Endothelial cell (in vitro differentiated cells): ENCODE data around the gene ECSIT. TPM values are rescaled to one million over a fixed set of nuclear protein-coding genes. Genes with fewer than 3 reads are reported as not detected.
A peak's percentile ranks its signal among the peaks of the same experiment; 100 is the strongest.

Experiments
- DNase-seq: peaks from one replicate; pipeline ENCODE4 v3.0.0; 2021; ENCODE audit warnings: low spot score
- H3K27ac Mint-ChIP-seq: one replicate; pipeline ENCODE4 v1.8.0; 2021; ENCODE audit warnings: mixed read lengths, inconsistent platforms; ENCODE audit not compliant: unreplicated experiment
- H3K27me3 Mint-ChIP-seq: one replicate; pipeline ENCODE4 v1.8.0; 2021; ENCODE audit warnings: mild to moderate bottlenecking, moderate library complexity, mixed read lengths, inconsistent platforms; ENCODE audit not compliant: unreplicated experiment
- H3K36me3 Mint-ChIP-seq: one replicate; pipeline ENCODE4 v1.8.0; 2021; ENCODE audit warnings: mild to moderate bottlenecking, low read depth, mixed read lengths, inconsistent platforms; ENCODE audit not compliant: unreplicated experiment
- H3K4me1 Mint-ChIP-seq: one replicate; pipeline ENCODE4 v1.8.0; 2021; ENCODE audit warnings: mild to moderate bottlenecking, mixed read lengths, inconsistent platforms; ENCODE audit not compliant: unreplicated experiment
- H3K4me3 Mint-ChIP-seq: one replicate; pipeline ENCODE4 v1.8.0; 2021; ENCODE audit warnings: mild to moderate bottlenecking, mixed read lengths, inconsistent platforms; ENCODE audit not compliant: unreplicated experiment
- H3K9me3 Mint-ChIP-seq: one replicate; pipeline ENCODE4 v1.8.0; 2021; ENCODE audit warnings: mixed read lengths, inconsistent platforms; ENCODE audit not compliant: unreplicated experiment
- total RNA-seq: library from RNA; stranded (reverse); fragmentation: NEBNext Ultra II Directional; extraction: Animal tissue kit (Norgen Biotek cat#: 25700); gene quantifications from one replicate; pipeline ENCODE4 v1.2.1, GENCODE V29; 2021; ENCODE audit not compliant: unreplicated experiment
- TF ChIP-seq, protein P1 (sequence below): fragments of 200-600 bp; sonication (generic); IDR thresholded peaks from one replicate; pipeline ENCODE4 v1.5.0; 2021; ENCODE audit warnings: antibody characterized with exemption; ENCODE audit not compliant: unreplicated experiment

The ECSIT gene
- total RNA-seq, 1 donor from 2014 or later = 16.7 TPM

DNA sequence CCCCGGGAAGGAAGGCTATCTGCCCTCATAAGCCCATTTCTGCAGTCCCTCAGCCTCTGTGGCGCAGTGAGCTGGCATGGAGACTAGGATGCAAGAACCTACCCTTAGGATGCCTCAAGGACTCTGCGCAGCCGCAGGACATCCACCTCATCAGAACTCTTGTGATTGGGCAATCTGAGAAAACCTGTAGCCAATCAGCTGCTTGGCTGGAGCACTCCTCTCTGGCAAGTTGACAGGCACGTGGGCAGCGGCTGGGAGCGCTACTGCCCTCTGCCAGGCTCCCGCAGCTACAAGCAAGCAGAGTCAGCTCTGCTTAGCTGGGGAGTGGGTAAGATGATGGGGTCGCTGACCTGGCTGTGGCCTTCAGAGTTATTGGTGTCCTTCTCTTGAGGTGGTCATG, 1.5 kb upstream of the ECSIT start:
- Mint-ChIP-seq H3K36me3 (no peaks in the 10 kb centered on the region), H3K27ac (no peak overlapping the region), H3K9me3 (no peaks in the 10 kb centered on the region), H3K27me3 (peaks cover 5% of the 10 kb centered on the region), H3K4me3 (no peak overlapping the region), H3K4me1 (peaks cover 8% of the 10 kb centered on the region)
- peak; percentile 26 for DNase-seq
- TF ChIP-seq, protein P1, sequence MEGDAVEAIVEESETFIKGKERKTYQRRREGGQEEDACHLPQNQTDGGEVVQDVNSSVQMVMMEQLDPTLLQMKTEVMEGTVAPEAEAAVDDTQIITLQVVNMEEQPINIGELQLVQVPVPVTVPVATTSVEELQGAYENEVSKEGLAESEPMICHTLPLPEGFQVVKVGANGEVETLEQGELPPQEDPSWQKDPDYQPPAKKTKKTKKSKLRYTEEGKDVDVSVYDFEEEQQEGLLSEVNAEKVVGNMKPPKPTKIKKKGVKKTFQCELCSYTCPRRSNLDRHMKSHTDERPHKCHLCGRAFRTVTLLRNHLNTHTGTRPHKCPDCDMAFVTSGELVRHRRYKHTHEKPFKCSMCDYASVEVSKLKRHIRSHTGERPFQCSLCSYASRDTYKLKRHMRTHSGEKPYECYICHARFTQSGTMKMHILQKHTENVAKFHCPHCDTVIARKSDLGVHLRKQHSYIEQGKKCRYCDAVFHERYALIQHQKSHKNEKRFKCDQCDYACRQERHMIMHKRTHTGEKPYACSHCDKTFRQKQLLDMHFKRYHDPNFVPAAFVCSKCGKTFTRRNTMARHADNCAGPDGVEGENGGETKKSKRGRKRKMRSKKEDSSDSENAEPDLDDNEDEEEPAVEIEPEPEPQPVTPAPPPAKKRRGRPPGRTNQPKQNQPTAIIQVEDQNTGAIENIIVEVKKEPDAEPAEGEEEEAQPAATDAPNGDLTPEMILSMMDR = no peak

DNA sequence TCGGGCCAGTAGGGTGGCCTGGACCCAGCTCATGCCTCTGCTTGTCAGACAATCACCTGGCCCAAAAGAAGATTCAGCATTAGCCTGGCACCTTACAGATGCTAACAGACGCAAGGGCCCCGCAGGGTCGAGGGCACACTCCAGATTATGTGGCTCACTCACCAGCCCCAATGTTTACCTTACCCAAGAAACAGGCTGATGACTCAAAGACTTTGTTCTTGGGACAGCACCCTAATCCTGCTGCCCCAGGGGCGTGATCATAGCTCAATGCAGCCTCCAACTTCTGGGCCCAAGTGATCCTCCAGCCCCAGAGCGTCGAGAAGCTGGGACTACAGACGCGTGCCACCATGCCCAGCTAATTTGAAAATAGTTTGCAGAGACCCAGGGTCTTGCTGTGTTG, 9.8 kb downstream of the ECSIT start:
- no peaks in the 10 kb centered on the region for H3K4me1 Mint-ChIP-seq
- peaks cover 3% of the 10 kb centered on the region for H3K36me3 Mint-ChIP-seq
- no peaks in the 10 kb centered on the region for H3K9me3 Mint-ChIP-seq
- DNase-seq = no peak
- H3K27ac Mint-ChIP-seq = no peak overlapping the region
- H3K4me3 Mint-ChIP-seq = no peak overlapping the region
- TF ChIP-seq, protein P1 = no peak
- H3K27me3 Mint-ChIP-seq = peaks cover 3% of the 10 kb centered on the region

DNA sequence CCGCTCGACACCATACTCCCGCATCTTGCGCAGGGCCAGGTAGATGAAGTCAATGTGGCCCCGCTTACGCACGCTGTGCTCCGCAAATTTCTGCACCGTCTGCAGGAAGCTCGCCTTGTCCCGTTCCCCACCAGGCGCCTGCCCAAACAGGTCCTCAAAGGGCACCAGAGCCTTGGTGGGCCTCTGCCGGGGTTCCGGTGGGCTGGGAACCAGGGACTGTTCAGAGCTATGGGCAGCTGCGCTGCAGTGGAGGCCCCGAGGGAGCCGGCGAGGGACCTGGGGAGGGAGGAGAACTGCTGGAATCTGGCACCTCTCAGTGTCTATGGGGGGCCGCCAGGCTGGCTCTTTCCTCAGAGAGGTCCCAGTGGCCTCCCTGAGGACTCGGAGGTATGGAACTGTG, 15.0 kb downstream of the ECSIT start:
- TF ChIP-seq, protein P1 = no peak
- Mint-ChIP-seq H3K27ac (no peak overlapping the region), H3K4me3 (no peak overlapping the region), H3K27me3 (no peaks in the 10 kb centered on the region), H3K9me3 (no peaks in the 10 kb centered on the region), H3K4me1 (no peaks in the 10 kb centered on the region), H3K36me3 (peaks cover 12% of the 10 kb centered on the region)
- no peak for DNase-seq

DNA sequence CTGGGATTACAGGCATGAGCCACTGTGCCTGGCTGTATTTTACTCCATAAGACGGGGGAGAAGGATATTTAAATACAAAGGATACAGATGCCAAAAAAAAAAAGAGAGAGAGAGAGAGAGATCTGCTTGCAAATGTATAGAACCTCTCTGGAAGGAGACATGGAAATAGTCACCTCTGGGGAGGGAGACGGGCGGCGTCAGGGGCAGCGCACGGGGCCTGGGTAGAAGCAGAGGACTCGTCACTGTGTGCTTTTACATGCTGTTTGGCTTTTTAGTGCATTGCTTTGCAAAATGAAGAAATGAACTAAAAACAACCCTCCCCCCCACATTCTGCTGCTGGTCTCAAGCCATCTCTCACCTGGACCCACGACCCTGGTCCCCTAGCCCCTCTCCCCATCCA, 18.5 kb downstream of the ECSIT start:
- Mint-ChIP-seq H3K4me1 (no peaks in the 10 kb centered on the region), H3K36me3 (peaks cover 8% of the 10 kb centered on the region), H3K9me3 (no peaks in the 10 kb centered on the region), H3K4me3 (no peak overlapping the region), H3K27me3 (peaks cover 3% of the 10 kb centered on the region), H3K27ac (no peak overlapping the region)
- DNase-seq = no peak
- TF ChIP-seq, protein P1 = no peak

DNA sequence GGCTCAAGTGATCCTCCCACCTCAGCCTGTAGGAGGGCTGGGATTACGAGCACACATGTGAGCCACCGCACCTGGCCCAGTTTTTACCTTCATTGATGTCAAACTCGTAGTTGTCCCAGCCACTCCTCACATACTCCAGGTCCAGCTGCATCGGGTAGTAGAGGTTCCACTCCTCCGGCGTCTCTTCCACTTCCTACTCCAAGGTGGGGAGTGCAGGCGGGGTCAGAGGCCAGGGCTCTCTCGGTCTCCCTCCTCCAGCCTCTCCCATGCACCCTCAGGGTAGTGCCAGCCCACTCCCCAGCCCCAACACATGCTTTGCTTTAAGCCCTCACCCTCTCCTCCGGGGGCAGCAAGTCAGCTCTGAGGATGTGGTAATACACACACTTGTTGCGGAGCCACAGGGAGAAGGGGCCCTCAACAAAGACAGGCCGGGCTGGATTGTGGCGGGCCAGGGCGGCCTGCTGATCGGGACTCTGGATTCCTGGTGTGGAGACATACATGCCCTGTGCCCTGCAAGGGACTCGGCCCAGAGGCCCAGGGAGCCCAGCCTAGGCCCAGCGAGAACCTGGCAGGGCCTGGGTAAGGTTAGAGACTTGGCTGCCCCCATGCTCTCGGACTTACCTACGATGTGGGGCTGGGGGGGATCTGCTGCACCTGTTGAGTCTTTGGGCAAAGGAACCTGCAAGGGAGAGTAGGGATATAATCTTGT, 21.4 kb downstream of the ECSIT start:
- Mint-ChIP-seq H3K4me1 (no peaks in the 10 kb centered on the region), H3K27me3 (peaks cover 3% of the 10 kb centered on the region), H3K9me3 (no peaks in the 10 kb centered on the region), H3K4me3 (no peak overlapping the region), H3K36me3 (peaks cover 8% of the 10 kb centered on the region), H3K27ac (peak overlapping the region; percentile 64)
- TF ChIP-seq, protein P1 = no peak
- DNase-seq = no peak
